Osteoblast (primary cell): Measurements from ENCODE around the gene FRK. TPM values are rescaled to one million over a fixed set of nuclear protein-coding genes. Genes with fewer than 3 reads are reported as not detected.

ENCODE experiments used
- DNase-seq: peaks from one replicate; pipeline ENCODE4 v3.0.0; 2011; ENCODE audit warnings: low spot score, mixed read lengths; ENCODE audit not compliant: insufficient read length; ENCODE audit errors: missing footprints
- H2AFZ ChIP-seq: 2 replicates; pipeline ENCODE4 v1.6.0; 2011; ENCODE audit warnings: mild to moderate bottlenecking, low read length
- H3K27ac ChIP-seq: 2 replicates; pipeline ENCODE4 v1.5.1; 2011; ENCODE audit warnings: mild to moderate bottlenecking, low read depth, low read length, moderate library complexity
- H3K27me3 ChIP-seq: 2 replicates; pipeline ENCODE4 v1.6.0; 2012; ENCODE audit warnings: mild to moderate bottlenecking, control low read depth, inconsistent platforms, low read length, moderate library complexity; ENCODE audit not compliant: insufficient read depth
- H3K36me3 ChIP-seq: 2 replicates; pipeline ENCODE4 v1.5.1; 2011; ENCODE audit warnings: mild to moderate bottlenecking, low read length, control low read depth, moderate library complexity; ENCODE audit not compliant: insufficient read depth
- H3K4me1 ChIP-seq: 2 replicates; pipeline ENCODE4 v1.5.1; 2011; ENCODE audit warnings: mild to moderate bottlenecking, low read length, control low read depth, moderate library complexity; ENCODE audit not compliant: insufficient read depth
- H3K4me2 ChIP-seq: 2 replicates; pipeline ENCODE4 v1.6.0; 2011; ENCODE audit warnings: mild to moderate bottlenecking, low read length; ENCODE audit not compliant: insufficient read depth
- H3K4me3 ChIP-seq: fragments of 200-600 bp; sonication (generic); 3 replicates; pipeline ENCODE4 v1.5.1; 2012; ENCODE audit warnings: mild to moderate bottlenecking, low read length, inconsistent platforms; ENCODE audit not compliant: insufficient read depth
- H3K79me2 ChIP-seq: 2 replicates; pipeline ENCODE4 v1.6.0; 2012; ENCODE audit warnings: mild to moderate bottlenecking, low read length, control low read depth, inconsistent platforms; ENCODE audit not compliant: insufficient read depth
- H3K9me3 ChIP-seq: 2 replicates; pipeline ENCODE4 v1.5.1; 2011; ENCODE audit warnings: low read depth, low read length, control low read depth
- H4K20me1 ChIP-seq: 2 replicates; pipeline ENCODE4 v1.6.0; 2012; ENCODE audit warnings: mild to moderate bottlenecking, low read length, control low read depth; ENCODE audit not compliant: insufficient read depth
- total RNA-seq: library from RNA; depleted of rRNA; stranded (reverse); fragments of >200 nt; gene quantifications from 2 replicates; pipeline ENCODE4 v1.2.3, GENCODE V29; 2012
- TF ChIP-seq, protein P1 (sequence below): IDR thresholded peaks from 2 replicates; pipeline ENCODE4 v1.5.1; 2011; ENCODE audit warnings: mild to moderate bottlenecking, low read depth, low read length, moderate library complexity; ENCODE audit errors: extremely low read depth

Gene FRK
- total RNA-seq, 1 donor: 1.1 TPM

DNA sequence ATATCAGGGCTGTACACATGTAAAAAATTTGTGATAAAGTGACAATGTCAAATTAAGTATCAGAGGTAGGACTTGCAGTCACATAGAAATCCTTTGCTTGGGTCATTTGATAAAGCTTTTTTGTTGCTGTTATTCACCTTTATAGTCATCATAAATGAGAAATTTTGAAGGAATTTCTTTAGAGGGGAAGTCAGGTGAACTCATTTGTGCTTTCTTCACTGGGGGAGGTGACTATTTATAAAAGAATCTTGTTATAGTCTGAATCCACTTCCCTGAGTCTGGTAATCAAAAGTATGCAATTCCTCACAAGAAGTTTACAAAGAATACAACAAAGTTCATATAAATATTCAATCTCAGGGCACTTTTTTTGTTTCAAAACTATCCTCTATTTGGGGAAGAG, 47.7 kb downstream of the FRK start:
- Histone ChIP-seq H3K9me3 (no peaks in the 10 kb centered on the region), H3K27me3 (no peaks in the 10 kb centered on the region), H3K4me3 (no peak overlapping the region), H3K4me1 (peaks cover 15% of the 10 kb centered on the region), H2AFZ (no peak overlapping the region), H3K27ac (no peak overlapping the region), H4K20me1 (no peaks in the 10 kb centered on the region), H3K36me3 (no peaks in the 10 kb centered on the region), H3K79me2 (no peaks in the 10 kb centered on the region), H3K4me2 (no peak overlapping the region)
- no peak for DNase-seq
- TF ChIP-seq, protein P1, sequence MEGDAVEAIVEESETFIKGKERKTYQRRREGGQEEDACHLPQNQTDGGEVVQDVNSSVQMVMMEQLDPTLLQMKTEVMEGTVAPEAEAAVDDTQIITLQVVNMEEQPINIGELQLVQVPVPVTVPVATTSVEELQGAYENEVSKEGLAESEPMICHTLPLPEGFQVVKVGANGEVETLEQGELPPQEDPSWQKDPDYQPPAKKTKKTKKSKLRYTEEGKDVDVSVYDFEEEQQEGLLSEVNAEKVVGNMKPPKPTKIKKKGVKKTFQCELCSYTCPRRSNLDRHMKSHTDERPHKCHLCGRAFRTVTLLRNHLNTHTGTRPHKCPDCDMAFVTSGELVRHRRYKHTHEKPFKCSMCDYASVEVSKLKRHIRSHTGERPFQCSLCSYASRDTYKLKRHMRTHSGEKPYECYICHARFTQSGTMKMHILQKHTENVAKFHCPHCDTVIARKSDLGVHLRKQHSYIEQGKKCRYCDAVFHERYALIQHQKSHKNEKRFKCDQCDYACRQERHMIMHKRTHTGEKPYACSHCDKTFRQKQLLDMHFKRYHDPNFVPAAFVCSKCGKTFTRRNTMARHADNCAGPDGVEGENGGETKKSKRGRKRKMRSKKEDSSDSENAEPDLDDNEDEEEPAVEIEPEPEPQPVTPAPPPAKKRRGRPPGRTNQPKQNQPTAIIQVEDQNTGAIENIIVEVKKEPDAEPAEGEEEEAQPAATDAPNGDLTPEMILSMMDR: no peak

DNA sequence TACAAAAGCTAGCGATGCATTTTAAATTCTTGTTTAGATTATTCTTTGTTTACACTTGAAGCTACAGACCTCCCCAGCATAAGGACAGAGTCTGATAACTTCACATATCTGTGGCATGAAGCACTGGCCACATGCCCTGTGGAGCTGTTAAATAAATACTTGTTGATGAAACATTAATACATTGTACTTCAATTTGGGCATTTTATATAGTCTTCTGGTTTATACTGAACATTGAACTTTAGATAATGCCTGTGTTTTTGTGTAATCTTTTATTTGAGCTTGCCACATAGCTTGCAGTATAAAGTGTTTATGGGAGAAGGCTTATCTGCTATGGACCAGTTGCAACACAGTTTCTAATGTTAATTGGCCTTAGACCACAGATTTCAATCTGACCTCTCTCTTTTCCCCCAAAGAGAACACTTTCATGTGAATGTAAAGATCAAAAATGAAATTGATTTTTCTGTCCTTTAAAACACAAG, 48.2 kb downstream of the FRK start:
- no peaks in the 10 kb centered on the region for H3K27me3 ChIP-seq
- H3K4me3 ChIP-seq: no peak overlapping the region
- no peaks in the 10 kb centered on the region for H3K36me3 ChIP-seq
- TF ChIP-seq, protein P1: no peak
- H3K79me2 ChIP-seq: no peaks in the 10 kb centered on the region
- no peak overlapping the region for H2AFZ ChIP-seq
- H3K4me2 ChIP-seq: no peak overlapping the region
- H3K27ac ChIP-seq: no peak overlapping the region
- no peaks in the 10 kb centered on the region for H4K20me1 ChIP-seq
- H3K4me1 ChIP-seq: peaks cover 15% of the 10 kb centered on the region
- DNase-seq: no peak
- H3K9me3 ChIP-seq: no peaks in the 10 kb centered on the region

DNA sequence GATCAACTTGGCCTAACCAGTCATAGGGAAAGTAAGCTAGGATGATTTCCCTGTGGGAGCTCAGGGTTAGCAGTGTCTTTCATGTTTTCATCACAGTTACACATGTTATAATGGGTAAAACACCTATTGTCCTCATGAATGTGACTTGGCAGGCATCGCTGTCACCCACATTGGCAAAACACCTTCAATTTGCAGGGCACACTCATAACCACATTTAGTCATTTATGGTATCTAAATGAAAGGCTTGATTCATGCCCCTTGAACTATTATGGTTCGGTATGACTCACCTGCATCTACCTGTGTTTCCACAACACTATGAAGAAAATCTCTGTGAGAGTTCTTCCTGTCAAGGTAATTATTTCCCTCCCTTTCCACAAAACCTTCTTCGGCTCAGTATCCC, 49.2 kb downstream of the FRK start:
- Histone ChIP-seq H3K36me3 (no peaks in the 10 kb centered on the region), H4K20me1 (no peaks in the 10 kb centered on the region), H3K27me3 (no peaks in the 10 kb centered on the region), H3K9me3 (no peaks in the 10 kb centered on the region), H3K27ac (no peak overlapping the region), H3K4me2 (no peak overlapping the region), H2AFZ (no peak overlapping the region), H3K4me1 (peaks cover 15% of the 10 kb centered on the region), H3K4me3 (no peak overlapping the region), H3K79me2 (no peaks in the 10 kb centered on the region)
- TF ChIP-seq, protein P1: no peak
- DNase-seq: no peak

DNA sequence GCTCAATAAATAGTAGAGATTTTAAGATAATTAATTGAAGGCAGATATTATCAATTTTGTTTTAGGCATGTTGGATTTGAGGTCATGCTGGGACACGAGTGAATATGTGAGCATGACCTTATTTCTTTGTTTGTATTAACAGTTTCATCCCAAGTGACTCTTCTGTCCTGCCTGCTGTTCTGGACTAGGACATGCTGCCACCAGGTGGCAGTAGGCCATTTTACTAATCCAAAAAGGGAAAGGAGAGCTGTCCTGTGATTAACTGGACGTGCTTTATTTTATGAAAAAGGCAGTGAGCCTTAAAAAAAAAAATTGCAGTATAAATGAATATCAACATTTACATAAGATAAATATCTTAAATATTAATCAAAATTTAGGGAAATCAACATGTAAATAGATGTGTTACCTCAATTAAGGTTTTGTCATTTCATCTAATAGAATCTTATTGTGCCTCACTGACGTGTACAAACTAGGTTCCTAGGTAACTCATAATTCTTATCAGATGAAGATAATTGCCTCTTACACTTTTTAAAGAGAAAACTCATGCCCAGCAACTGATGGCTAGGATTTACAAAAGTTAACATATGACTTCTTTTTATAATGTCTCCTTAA, 49.8 kb downstream of the FRK start:
- H3K9me3 ChIP-seq: no peaks in the 10 kb centered on the region
- H3K27me3 ChIP-seq: no peaks in the 10 kb centered on the region
- H4K20me1 ChIP-seq: no peaks in the 10 kb centered on the region
- H3K79me2 ChIP-seq: no peaks in the 10 kb centered on the region
- no peak overlapping the region for H3K27ac ChIP-seq
- H3K4me2 ChIP-seq: no peak overlapping the region
- TF ChIP-seq, protein P1: peak; percentile 81
- no peak overlapping the region for H2AFZ ChIP-seq
- H3K36me3 ChIP-seq: no peaks in the 10 kb centered on the region
- H3K4me1 ChIP-seq: peaks cover 15% of the 10 kb centered on the region
- DNase-seq: no peak
- H3K4me3 ChIP-seq: no peak overlapping the region
